ENCODE results near the gene PKP4.

DNA sequence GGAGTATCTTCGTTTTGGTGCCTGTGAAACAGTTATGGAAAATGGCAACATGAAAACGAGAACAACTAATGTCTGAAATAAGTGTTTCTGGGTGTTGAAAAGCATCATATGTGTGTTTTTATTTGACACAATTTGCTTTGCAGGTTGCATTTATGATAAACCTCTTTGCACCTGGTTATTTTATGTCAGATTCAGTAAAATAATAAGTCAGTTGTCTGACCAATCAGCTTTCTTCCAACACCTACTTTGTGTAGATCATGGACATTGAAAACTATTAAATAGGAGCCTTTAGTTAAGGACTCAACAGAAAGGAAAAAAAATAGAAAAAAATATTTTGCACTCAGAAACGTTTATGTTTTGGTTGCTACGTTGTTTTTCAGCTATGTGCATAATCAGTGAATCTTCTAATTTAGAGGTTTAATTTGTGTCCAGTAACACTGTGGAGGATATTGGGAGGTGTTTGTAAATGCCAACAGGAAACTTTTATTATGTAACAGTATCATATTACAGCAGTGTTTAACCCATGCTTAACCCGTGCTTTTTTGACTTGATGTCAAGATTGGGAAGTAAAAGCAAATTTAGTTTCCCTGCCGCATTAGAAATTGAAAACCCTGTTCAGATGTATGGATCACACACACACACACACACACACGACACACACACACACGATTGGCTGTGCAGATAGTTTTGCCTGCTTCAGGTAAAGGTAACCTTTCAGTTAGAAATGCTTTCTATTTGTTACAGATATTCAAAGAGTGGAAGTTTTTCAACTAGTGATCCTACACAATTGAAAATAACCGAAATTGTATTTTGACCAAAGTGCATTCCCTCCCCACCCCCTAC lies 2.6 kb downstream of the PKP4 start:
- TF ChIP-seq KAT8 (IDR thresholded peaks at IDR 0.05; ENCODE audit: low read depth) (no peak), ATF3 (IDR thresholded peaks at IDR 0.05) (no peak), ATF3 (CRISPR knock-in tag; conservative IDR thresholded peaks at IDR 0.05) (no peak), ZNF24 (IDR thresholded peaks at IDR 0.05) (no peak), BACH1 (tag; IDR thresholded peaks at IDR 0.05) (no peak), ARNT (IDR thresholded peaks at IDR 0.05) (no peak), NBN (IDR thresholded peaks at IDR 0.05; ENCODE audit: low read depth) (no peak), EZH2 (IDR thresholded peaks at IDR 0.05; ENCODE audit: borderline replicate concordance, low read depth, low read length) (no peak)
- TF ChIP-seq, protein P1, sequence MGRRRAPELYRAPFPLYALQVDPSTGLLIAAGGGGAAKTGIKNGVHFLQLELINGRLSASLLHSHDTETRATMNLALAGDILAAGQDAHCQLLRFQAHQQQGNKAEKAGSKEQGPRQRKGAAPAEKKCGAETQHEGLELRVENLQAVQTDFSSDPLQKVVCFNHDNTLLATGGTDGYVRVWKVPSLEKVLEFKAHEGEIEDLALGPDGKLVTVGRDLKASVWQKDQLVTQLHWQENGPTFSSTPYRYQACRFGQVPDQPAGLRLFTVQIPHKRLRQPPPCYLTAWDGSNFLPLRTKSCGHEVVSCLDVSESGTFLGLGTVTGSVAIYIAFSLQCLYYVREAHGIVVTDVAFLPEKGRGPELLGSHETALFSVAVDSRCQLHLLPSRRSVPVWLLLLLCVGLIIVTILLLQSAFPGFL (CRISPR knock-in tag; IDR thresholded peaks at IDR 0.05) = no peak
